SU-DHL-6 (cell line): ENCODE data around the gene VILL.

ENCODE experiments used
- H2AFZ ChIP-seq: fragments of 200-600 bp; sonication (generic); 2 replicates; pipeline ENCODE4 v1.6.1; 2014; ENCODE audit warnings: low read depth, mild to moderate bottlenecking, moderate library complexity, mixed read lengths, antibody characterized with exemption, low read length; ENCODE audit not compliant: severe bottlenecking
- H3F3A ChIP-seq: fragments of 200-600 bp; shearing (Covaris generic); 2 replicates; pipeline ENCODE4 v1.6.0; 2016; ENCODE audit warnings: antibody characterized with exemption, mild to moderate bottlenecking; ENCODE audit not compliant: insufficient read depth
- H3K27ac ChIP-seq: fragments of 200-600 bp; sonication (generic); 2 replicates; pipeline ENCODE4 v1.5.1; 2016; ENCODE audit warnings: low read depth, mild to moderate bottlenecking, low read length, moderate library complexity, mixed read lengths
- H3K27me3 ChIP-seq: fragments of 200-600 bp; sonication (generic), shearing (Covaris generic); 2 replicates; pipeline ENCODE4 v1.6.0; 2014; ENCODE audit warnings: mild to moderate bottlenecking, low read length
- H3K36me3 ChIP-seq: fragments of 200-600 bp; sonication (generic); 2 replicates; pipeline ENCODE4 v1.6.1; 2014; ENCODE audit warnings: mild to moderate bottlenecking, low read length, mixed read lengths
- H3K4me2 ChIP-seq: fragments of 300-600, 200-600 bp; shearing (Covaris generic), sonication (generic); 2 replicates; pipeline ENCODE4 v1.6.0; 2014; ENCODE audit warnings: low read length, low read depth, mild to moderate bottlenecking; ENCODE audit not compliant: poor library complexity, severe bottlenecking
- H3K4me3 ChIP-seq: fragments of 200-600 bp; sonication (generic); 2 replicates; pipeline ENCODE4 v1.5.1; 2014; ENCODE audit warnings: antibody characterized with exemption, low read length, mild to moderate bottlenecking, mixed read lengths; ENCODE audit not compliant: insufficient read depth, poor library complexity, severe bottlenecking
- H3K79me2 ChIP-seq: fragments of 200-600 bp; sonication (generic); 2 replicates; pipeline ENCODE4 v1.6.1; 2014; ENCODE audit warnings: mild to moderate bottlenecking, low read length, moderate library complexity; ENCODE audit not compliant: insufficient read depth
- H3K9ac ChIP-seq: fragments of 200-600 bp; sonication (generic); 2 replicates; pipeline ENCODE4 v1.7.0; 2014; ENCODE audit warnings: mild to moderate bottlenecking, low read length
- H3K9me2 ChIP-seq: fragments of 200-600 bp; sonication (generic); replicated peaks from 2 replicates; pipeline ENCODE4 v1.6.1; 2014; ENCODE audit warnings: low read length; ENCODE audit not compliant: insufficient read depth
- H3K9me3 ChIP-seq: fragments of 200-600 bp; sonication (generic); 2 replicates; pipeline ENCODE4 v1.6.1; 2014; ENCODE audit warnings: low read length, mixed read lengths; ENCODE audit not compliant: insufficient read depth
- H4K20me1 ChIP-seq: fragments of 200-600 bp; sonication (generic); 2 replicates; pipeline ENCODE4 v1.6.1; 2014; ENCODE audit warnings: low read depth, mild to moderate bottlenecking, antibody characterized with exemption, low read length, moderate library complexity, mixed read lengths
- EZH2phosphoT487 ChIP-seq: fragments of 200-600 bp; sonication (generic), shearing (Covaris generic); conservative IDR thresholded peaks from 2 replicates; pipeline ENCODE4 v1.6.1; 2018; ENCODE audit warnings: mild to moderate bottlenecking, antibody characterized with exemption, low read length, moderate library complexity, mixed read lengths
- TF ChIP-seq, protein P1 (sequence below): fragments of 200-600 bp; sonication (generic); IDR thresholded peaks from one replicate; pipeline ENCODE4 v1.5.1; 2017; ENCODE audit warnings: antibody characterized with exemption, mild to moderate bottlenecking, low read length, moderate library complexity; ENCODE audit not compliant: insufficient read depth, poor library complexity, severe bottlenecking

The VILL gene

GRCh38 chr3:38036286-38036685, 45.7 kb downstream of the VILL start:
- no peak overlapping the region for H3K4me3 ChIP-seq
- H3K27ac ChIP-seq: no peak overlapping the region
- H3K9ac ChIP-seq: no peak overlapping the region
- no peak overlapping the region for H3K4me2 ChIP-seq
- no peaks in the 10 kb centered on the region for H4K20me1 ChIP-seq
- no peaks in the 10 kb centered on the region for H3K9me3 ChIP-seq
- TF ChIP-seq, protein P1, sequence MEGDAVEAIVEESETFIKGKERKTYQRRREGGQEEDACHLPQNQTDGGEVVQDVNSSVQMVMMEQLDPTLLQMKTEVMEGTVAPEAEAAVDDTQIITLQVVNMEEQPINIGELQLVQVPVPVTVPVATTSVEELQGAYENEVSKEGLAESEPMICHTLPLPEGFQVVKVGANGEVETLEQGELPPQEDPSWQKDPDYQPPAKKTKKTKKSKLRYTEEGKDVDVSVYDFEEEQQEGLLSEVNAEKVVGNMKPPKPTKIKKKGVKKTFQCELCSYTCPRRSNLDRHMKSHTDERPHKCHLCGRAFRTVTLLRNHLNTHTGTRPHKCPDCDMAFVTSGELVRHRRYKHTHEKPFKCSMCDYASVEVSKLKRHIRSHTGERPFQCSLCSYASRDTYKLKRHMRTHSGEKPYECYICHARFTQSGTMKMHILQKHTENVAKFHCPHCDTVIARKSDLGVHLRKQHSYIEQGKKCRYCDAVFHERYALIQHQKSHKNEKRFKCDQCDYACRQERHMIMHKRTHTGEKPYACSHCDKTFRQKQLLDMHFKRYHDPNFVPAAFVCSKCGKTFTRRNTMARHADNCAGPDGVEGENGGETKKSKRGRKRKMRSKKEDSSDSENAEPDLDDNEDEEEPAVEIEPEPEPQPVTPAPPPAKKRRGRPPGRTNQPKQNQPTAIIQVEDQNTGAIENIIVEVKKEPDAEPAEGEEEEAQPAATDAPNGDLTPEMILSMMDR: no peak
- TF ChIP-seq EZH2phosphoT487: no peak
- H2AFZ ChIP-seq: no peak overlapping the region
- H3K27me3 ChIP-seq: no peaks in the 10 kb centered on the region
- H3K36me3 ChIP-seq: no peaks in the 10 kb centered on the region
- H3K79me2 ChIP-seq: no peaks in the 10 kb centered on the region
- H3K9me2 ChIP-seq: no peaks in the 10 kb centered on the region
- H3F3A ChIP-seq: no peaks in the 10 kb centered on the region; the same call in 1 of the 2 replicates

DNA sequence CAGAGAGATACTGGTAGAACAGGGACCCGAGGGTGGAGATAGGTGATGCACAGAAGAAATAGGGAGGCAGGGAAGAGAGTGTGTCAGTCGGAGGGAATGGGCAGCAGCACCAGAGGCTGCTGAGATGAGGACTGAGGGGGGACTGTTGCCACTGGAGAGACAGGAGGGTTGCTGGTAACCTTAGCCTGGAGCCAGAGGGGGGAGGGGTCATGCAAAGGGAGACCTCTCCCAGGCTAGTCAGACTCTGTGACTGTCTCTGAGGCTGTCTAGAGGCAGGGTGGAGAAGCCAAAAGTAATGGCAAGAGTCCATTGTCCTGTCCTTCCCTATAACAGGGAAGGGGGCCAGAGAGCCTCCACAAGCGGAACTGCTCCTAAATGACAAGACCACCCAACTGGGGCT, 46.3 kb downstream of the VILL start:
- Histone ChIP-seq H2AFZ (no peak overlapping the region), H3K27ac (no peak overlapping the region), H3K9ac (no peak overlapping the region), H3F3A (no peaks in the 10 kb centered on the region; the same call in 1 of the 2 replicates), H3K9me3 (no peaks in the 10 kb centered on the region), H3K27me3 (no peaks in the 10 kb centered on the region), H4K20me1 (no peaks in the 10 kb centered on the region), H3K79me2 (no peaks in the 10 kb centered on the region), H3K36me3 (no peaks in the 10 kb centered on the region), H3K4me2 (no peak overlapping the region), H3K4me3 (no peak overlapping the region), H3K9me2 (no peaks in the 10 kb centered on the region)
- TF ChIP-seq, protein P1: no peak
- no peak for TF ChIP-seq EZH2phosphoT487

DNA sequence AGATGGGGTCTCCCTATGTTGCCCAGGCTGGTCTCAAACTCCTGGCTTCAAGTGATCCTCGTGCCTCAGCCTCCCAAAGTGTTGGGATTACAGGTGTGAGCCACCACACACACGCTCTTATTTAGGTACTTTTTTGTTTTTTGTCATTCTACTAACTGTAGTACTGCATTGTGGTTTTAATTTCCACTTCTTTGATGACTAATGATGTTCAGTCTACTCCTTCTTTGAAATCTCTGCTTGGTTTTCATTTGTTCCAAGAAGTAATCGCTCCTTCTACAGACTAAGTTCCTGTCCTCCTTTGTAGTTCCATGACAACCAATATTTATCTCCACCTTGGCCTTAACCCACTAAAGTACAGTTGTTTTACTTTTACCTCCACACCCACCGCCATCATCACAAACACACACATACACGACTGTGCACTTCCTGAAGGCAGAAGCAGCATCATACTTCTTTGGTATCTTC, 47.9 kb downstream of the VILL start:
- Histone ChIP-seq H3K9me3 (no peaks in the 10 kb centered on the region), H3K79me2 (no peaks in the 10 kb centered on the region), H4K20me1 (no peaks in the 10 kb centered on the region), H3K27ac (no peak overlapping the region), H3K9ac (no peak overlapping the region), H3K9me2 (no peaks in the 10 kb centered on the region), H3F3A (no peaks in the 10 kb centered on the region; the same call in 1 of the 2 replicates), H2AFZ (peak overlapping the region; percentile 73), H3K36me3 (no peaks in the 10 kb centered on the region), H3K27me3 (no peaks in the 10 kb centered on the region), H3K4me2 (peak overlapping the region; percentile 49), H3K4me3 (peak overlapping the region; percentile 31)
- TF ChIP-seq, protein P1: no peak
- TF ChIP-seq EZH2phosphoT487: no peak
